ENCODE results near the gene HOXC5.

GRCh38 chr12:54059668-54060067 is 26.8 kb downstream of the HOXC5 start:
- TF ChIP-seq CTCF (IDR thresholded peaks at IDR 0.05) (no peak), POLR2AphosphoS5 (IDR thresholded peaks at IDR 0.05) (no peak), POLR2A (IDR thresholded peaks at IDR 0.05) (no peak)
